Peyer's patch (tissue), 4 donors: Measurements from ENCODE around the gene TMEM132C.

Source experiments
- POLR2A ChIP-seq, 2 donors: fragments of 450-650 bp; IDR thresholded peaks; one replicate each; pipeline ENCODE4 v1.5.1; 2017; ENCODE audit warnings: antibody characterized with exemption in 2 of 2, mild to moderate bottlenecking in 2 of 2, moderate library complexity in 2 of 2
- TF ChIP-seq, protein P1 (sequence below), 6 experiments: fragments of 450-650 bp in 4 of 6; fragments of 200-600 bp in 2 of 6; sonication (generic) in 1 of 6; IDR thresholded peaks; one replicate each; pipeline ENCODE4 v1.5.1; 2017 to 2019; ENCODE audit warnings: antibody characterized with exemption in 6 of 6, mild to moderate bottlenecking in 3 of 6, moderate library complexity in 1 of 6

DNA sequence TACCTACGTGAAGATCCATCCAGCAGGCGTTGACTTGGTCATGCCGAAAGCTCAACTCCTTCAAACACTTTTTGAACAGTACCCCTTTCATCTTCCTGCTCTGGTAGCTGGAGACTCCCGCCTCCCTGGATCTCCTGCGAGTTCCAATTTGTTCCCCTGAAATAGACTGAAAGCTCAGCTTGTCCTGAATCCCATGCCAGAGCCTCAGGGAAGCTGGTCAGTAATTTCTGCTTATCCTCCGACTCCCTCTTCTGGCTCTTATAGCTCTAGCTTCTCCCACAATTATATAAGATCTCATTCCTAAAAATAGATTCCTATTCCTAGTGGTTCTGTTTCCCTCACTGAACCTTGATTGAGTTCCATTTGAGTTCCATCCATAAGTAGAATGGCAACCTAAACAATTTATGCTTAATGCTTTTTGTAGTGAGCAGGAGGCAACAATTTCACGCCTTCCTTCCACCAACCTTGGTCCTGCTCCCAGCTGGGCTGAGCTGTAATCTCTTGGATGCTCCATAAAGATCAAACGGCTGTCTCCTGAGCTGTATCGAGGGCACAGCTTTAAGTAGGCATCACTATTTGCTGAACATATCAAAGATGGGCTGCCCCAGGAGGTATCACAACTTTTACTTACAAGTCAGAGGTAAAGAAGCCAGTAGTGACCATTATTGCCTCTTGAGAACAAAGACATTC is 8.0 kb upstream of the TMEM132C start:
- TF ChIP-seq, protein P1, sequence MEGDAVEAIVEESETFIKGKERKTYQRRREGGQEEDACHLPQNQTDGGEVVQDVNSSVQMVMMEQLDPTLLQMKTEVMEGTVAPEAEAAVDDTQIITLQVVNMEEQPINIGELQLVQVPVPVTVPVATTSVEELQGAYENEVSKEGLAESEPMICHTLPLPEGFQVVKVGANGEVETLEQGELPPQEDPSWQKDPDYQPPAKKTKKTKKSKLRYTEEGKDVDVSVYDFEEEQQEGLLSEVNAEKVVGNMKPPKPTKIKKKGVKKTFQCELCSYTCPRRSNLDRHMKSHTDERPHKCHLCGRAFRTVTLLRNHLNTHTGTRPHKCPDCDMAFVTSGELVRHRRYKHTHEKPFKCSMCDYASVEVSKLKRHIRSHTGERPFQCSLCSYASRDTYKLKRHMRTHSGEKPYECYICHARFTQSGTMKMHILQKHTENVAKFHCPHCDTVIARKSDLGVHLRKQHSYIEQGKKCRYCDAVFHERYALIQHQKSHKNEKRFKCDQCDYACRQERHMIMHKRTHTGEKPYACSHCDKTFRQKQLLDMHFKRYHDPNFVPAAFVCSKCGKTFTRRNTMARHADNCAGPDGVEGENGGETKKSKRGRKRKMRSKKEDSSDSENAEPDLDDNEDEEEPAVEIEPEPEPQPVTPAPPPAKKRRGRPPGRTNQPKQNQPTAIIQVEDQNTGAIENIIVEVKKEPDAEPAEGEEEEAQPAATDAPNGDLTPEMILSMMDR (IDR thresholded peaks at IDR 0.05), result no peak
- no peak for TF ChIP-seq POLR2A (IDR thresholded peaks at IDR 0.05)
